Keratinocyte (primary cell): Measurements from ENCODE around the gene ZER1. TPM values are rescaled to one million over a fixed set of nuclear protein-coding genes. Genes with fewer than 3 reads are reported as not detected.

Source experiments
- DNase-seq: peaks from one replicate; pipeline ENCODE4 v3.0.0-alpha.2; 2011; ENCODE audit warnings: low read depth, missing footprints, low spot score
- FAIRE-seq: peaks from 2 replicates; lab custom pipeline; 2011; peaks lifted over from hg19 to GRCh38; lab: Jason Lieb, UNC
- H2AFZ ChIP-seq: 2 replicates; pipeline ENCODE4 v1.6.0; 2012; ENCODE audit warnings: low read length, control low read depth, inconsistent platforms; ENCODE audit not compliant: control insufficient read depth
- H3K27ac ChIP-seq: 2 replicates; pipeline ENCODE4 v1.5.1; 2011; ENCODE audit warnings: low read length; ENCODE audit not compliant: control insufficient read depth, insufficient read depth
- H3K27me3 ChIP-seq: 3 replicates; pipeline ENCODE4 v1.6.0; 2011; ENCODE audit warnings: low read length; ENCODE audit not compliant: control insufficient read depth, insufficient read depth; ENCODE audit errors: extremely low read depth
- H3K36me3 ChIP-seq, 2 experiments: 2 replicates in 1 of 2; 3 replicates in 1 of 2; pipeline ENCODE4 v1.5.1; 2011; ENCODE audit warnings: low read length in 2 of 2, mild to moderate bottlenecking in 1 of 2; ENCODE audit not compliant: control insufficient read depth in 2 of 2, insufficient read depth in 2 of 2; ENCODE audit errors: extremely low read depth in 1 of 2
- H3K4me1 ChIP-seq: 3 replicates; pipeline ENCODE4 v1.5.1; 2011; ENCODE audit warnings: low read length; ENCODE audit not compliant: control insufficient read depth, insufficient read depth; ENCODE audit errors: extremely low read depth
- H3K4me2 ChIP-seq: 3 replicates; pipeline ENCODE4 v1.6.0; 2011; ENCODE audit warnings: low read depth, low read length; ENCODE audit not compliant: control insufficient read depth, insufficient read depth; ENCODE audit errors: extremely low read depth
- H3K4me3 ChIP-seq, 3 experiments: fragments of 200-600 bp in 1 of 3; sonication (generic) in 1 of 3; 2 replicates in 2 of 3; 3 replicates in 1 of 3; pipeline ENCODE4 v1.5.1; 2011 to 2016; ENCODE audit warnings: low read length in 3 of 3, mild to moderate bottlenecking in 3 of 3, control low read depth in 2 of 3, inconsistent platforms in 1 of 3, low read depth in 1 of 3, mixed read lengths in 1 of 3, mixed run types in 1 of 3, moderate library complexity in 1 of 3; ENCODE audit not compliant: control insufficient read depth in 2 of 3, insufficient read depth in 2 of 3; ENCODE audit errors: extremely low read depth in 1 of 3
- H3K79me2 ChIP-seq: 2 replicates; pipeline ENCODE4 v1.6.0; 2012; ENCODE audit warnings: low read length; ENCODE audit not compliant: control insufficient read depth, insufficient read depth
- H3K9ac ChIP-seq: 3 replicates; pipeline ENCODE4 v1.6.0; 2011; ENCODE audit warnings: low read length; ENCODE audit not compliant: control insufficient read depth, insufficient read depth; ENCODE audit errors: extremely low read depth
- H3K9me1 ChIP-seq: 3 replicates; pipeline ENCODE4 v1.6.0; 2011; ENCODE audit warnings: low read length; ENCODE audit not compliant: control insufficient read depth, insufficient read depth; ENCODE audit errors: extremely low read depth
- H3K9me3 ChIP-seq: 2 replicates; pipeline ENCODE4 v1.5.1; 2012; ENCODE audit warnings: low read depth, low read length; ENCODE audit not compliant: control insufficient read depth
- H4K20me1 ChIP-seq: 3 replicates; pipeline ENCODE4 v1.6.0; 2011; ENCODE audit warnings: low read length; ENCODE audit not compliant: control insufficient read depth, insufficient read depth; ENCODE audit errors: extremely low read depth
- EZH2 ChIP-seq: IDR thresholded peaks from one replicate; pipeline ENCODE4 v1.6.1; 2012; ENCODE audit warnings: inconsistent platforms, mild to moderate bottlenecking, low read length, moderate library complexity
- dilution Hi-C: fragments of 300-500 bp; cut with MboI; formaldehyde crosslinking; loops from one replicate; pipeline ENCODE4 v1.7.0; 2020; ENCODE audit warnings: low sequenced_read_pairs; ENCODE audit not compliant: extremely low pct_ligation_motif_present
- polyA plus RNA-seq, 5 experiments: library from polyadenylated mRNA; depleted of rRNA in 3 of 5; stranded (reverse) in 3 of 5; stranded (forward) in 1 of 5; unstranded in 1 of 5; fragments of >200 nt; gene quantifications; 1 replicate in 1 of 5; 2 replicates in 3 of 5; 3 replicates in 1 of 5; pipeline versions ENCODE4 v1.2.1 to v1.2.3, GENCODE V29; 2011 to 2012; ENCODE audit warnings: missing spikeins in 2 of 5, low read depth in 1 of 5, low replicate concordance in 1 of 5
- TF ChIP-seq, protein P1 (sequence below), 3 experiments: IDR thresholded peaks in 1 of 3; conservative IDR thresholded peaks in 1 of 3; optimal IDR thresholded peaks in 1 of 3; 2 replicates in 2 of 3; 3 replicates in 1 of 3; pipeline versions ENCODE3 to v1.5.1; 2011; ENCODE audit warnings: low read length in 3 of 3, mild to moderate bottlenecking in 3 of 3, moderate library complexity in 2 of 3, control low read depth in 1 of 3, inconsistent platforms in 1 of 3; ENCODE audit not compliant: insufficient read depth in 2 of 3; ENCODE audit errors: extremely low read depth in 1 of 3

Gene ZER1
- polyA plus RNA-seq, 1 donor (not counting 4 experiments of a cell fraction or from before 2014, with no cell fraction given) = 14.9 TPM

DNA sequence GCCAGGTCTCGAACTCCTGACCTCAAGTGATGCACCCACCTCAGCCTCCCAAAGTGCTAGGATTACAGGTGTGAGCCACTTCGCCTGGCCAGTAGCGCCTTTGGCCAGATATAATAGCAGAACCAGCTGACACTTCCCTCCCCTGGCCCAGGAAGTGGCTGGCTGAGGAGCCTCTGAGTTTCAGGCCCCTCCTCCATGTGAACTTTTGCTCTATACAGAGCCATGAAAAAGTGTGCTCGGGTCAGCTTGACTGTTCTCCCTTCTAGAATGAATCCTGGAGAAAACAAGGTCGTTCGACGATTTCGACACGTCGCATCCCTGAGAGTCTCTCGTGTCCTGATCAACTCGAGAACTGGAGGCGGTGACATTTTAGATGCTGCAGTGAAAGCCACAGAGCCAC lies 39.2 kb downstream of the ZER1 start:
- Histone ChIP-seq H3K9me1 (no peaks in the 10 kb centered on the region), H3K27ac (no peak overlapping the region), H3K9me3 (no peaks in the 10 kb centered on the region), H3K4me3 (no peak overlapping the region), H3K79me2 (no peaks in the 10 kb centered on the region), H3K27me3 (no peaks in the 10 kb centered on the region), H3K9ac (no peak overlapping the region), H3K36me3 (peaks cover 0 to 8% of the 10 kb centered on the region in 2 experiments), H4K20me1 (no peaks in the 10 kb centered on the region), H2AFZ (no peak overlapping the region), H3K4me2 (no peak overlapping the region), H3K4me1 (no peaks in the 10 kb centered on the region)
- FAIRE-seq (no peak), DNase-seq (no peak)
- dilution Hi-C loops = no loop called here
- no peak for TF ChIP-seq EZH2
- TF ChIP-seq, protein P1, sequence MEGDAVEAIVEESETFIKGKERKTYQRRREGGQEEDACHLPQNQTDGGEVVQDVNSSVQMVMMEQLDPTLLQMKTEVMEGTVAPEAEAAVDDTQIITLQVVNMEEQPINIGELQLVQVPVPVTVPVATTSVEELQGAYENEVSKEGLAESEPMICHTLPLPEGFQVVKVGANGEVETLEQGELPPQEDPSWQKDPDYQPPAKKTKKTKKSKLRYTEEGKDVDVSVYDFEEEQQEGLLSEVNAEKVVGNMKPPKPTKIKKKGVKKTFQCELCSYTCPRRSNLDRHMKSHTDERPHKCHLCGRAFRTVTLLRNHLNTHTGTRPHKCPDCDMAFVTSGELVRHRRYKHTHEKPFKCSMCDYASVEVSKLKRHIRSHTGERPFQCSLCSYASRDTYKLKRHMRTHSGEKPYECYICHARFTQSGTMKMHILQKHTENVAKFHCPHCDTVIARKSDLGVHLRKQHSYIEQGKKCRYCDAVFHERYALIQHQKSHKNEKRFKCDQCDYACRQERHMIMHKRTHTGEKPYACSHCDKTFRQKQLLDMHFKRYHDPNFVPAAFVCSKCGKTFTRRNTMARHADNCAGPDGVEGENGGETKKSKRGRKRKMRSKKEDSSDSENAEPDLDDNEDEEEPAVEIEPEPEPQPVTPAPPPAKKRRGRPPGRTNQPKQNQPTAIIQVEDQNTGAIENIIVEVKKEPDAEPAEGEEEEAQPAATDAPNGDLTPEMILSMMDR (optimal IDR thresholded peaks at IDR 0.05 in 1 of 3, IDR thresholded peaks at IDR 0.05 in 1 of 3, conservative IDR thresholded peaks at IDR 0.05 in 1 of 3; ENCODE audit: extremely low read depth in 1 of 3, insufficient read depth in 2 of 3, low read length in 3 of 3) = no peak

DNA sequence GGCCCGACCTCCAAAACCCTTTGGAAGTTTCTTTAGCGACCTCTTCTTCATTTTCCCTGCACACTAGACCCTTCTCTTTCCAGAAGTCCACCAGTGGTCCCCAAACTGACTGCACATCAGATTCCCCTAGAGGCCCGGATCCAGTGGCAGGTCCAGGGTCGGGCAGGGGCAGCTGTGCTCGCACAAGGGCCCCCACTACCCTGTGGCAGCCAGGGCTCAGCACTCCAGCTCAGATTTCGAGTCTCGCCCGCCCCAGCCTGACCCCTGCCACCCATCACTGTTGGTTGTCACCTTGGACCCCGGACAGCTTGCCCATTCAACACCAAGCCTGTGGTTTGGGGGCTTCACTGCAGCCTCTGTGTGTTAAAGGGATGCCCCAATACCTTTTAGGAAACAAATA lies 40.0 kb downstream of the ZER1 start:
- Histone ChIP-seq H3K36me3 (peaks cover 0 to 8% of the 10 kb centered on the region in 2 experiments), H3K4me2 (no peak overlapping the region), H4K20me1 (no peaks in the 10 kb centered on the region), H3K4me1 (no peaks in the 10 kb centered on the region), H3K27me3 (no peaks in the 10 kb centered on the region), H3K9me3 (no peaks in the 10 kb centered on the region), H3K9me1 (no peaks in the 10 kb centered on the region), H3K4me3 (no peak overlapping the region), H3K79me2 (no peaks in the 10 kb centered on the region), H3K27ac (no peak overlapping the region), H2AFZ (no peak overlapping the region), H3K9ac (no peak overlapping the region)
- dilution Hi-C loops = no loop called here
- no peak for TF ChIP-seq EZH2
- TF ChIP-seq, protein P1 (optimal IDR thresholded peaks at IDR 0.05 in 1 of 3, IDR thresholded peaks at IDR 0.05 in 1 of 3, conservative IDR thresholded peaks at IDR 0.05 in 1 of 3; ENCODE audit: extremely low read depth in 1 of 3, insufficient read depth in 2 of 3, low read length in 3 of 3) = no peak
- FAIRE-seq (no peak), DNase-seq (no peak)
